C4-2B (cell line): ENCODE results near the gene TADA2B.

Experiments
- H3K27ac ChIP-seq: fragments of 450-650 bp; 2 replicates; pipeline ENCODE4 v1.5.1; 2017
- ZFX ChIP-seq: fragments of 450-650 bp; IDR thresholded peaks from 2 replicates; pipeline ENCODE4 v1.6.1; 2017
- TF ChIP-seq, protein P1 (sequence below): fragments of 450-650 bp; conservative IDR thresholded peaks from 2 replicates; pipeline ENCODE4 v1.5.1; 2017; ENCODE audit warnings: mild to moderate bottlenecking

TADA2B gene

DNA sequence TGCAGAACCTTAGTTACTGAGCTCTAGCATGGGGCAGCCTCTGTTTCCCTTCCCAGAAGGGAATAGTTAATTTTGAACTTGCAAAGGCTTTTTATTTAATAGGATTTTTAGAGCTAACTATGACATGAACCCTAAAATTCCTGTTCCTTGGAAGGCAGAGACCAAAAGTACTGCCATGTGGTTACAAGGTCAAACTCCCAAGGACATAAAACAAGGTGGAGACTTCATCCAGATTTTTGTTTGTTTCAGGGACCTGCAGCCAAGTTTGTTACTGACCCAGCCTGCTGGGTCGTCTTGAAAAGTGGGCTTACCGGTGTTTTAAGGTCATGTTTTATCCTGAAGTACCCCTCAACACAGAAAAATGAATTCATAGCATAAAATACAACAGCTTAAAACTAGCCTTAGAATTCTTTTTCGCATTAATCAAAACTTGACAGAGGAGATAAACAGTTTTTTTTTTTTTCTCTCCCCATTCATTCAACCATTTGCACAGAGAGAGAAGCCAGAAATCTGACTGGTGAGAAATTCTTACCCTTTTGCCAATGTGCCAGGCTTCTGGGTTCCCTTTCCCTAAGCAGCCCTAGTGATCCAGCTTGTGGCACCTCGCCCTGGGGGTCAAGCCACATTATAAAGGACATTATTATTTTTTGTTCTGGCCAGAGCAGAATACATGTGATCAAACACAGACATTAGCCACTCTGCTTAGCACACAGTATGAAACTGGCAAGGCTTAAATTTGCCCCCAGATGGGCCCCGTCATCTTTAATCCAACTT, 46.2 kb downstream of the TADA2B start:
- no peak overlapping the region for H3K27ac ChIP-seq
- TF ChIP-seq ZFX = no peak
- TF ChIP-seq, protein P1, sequence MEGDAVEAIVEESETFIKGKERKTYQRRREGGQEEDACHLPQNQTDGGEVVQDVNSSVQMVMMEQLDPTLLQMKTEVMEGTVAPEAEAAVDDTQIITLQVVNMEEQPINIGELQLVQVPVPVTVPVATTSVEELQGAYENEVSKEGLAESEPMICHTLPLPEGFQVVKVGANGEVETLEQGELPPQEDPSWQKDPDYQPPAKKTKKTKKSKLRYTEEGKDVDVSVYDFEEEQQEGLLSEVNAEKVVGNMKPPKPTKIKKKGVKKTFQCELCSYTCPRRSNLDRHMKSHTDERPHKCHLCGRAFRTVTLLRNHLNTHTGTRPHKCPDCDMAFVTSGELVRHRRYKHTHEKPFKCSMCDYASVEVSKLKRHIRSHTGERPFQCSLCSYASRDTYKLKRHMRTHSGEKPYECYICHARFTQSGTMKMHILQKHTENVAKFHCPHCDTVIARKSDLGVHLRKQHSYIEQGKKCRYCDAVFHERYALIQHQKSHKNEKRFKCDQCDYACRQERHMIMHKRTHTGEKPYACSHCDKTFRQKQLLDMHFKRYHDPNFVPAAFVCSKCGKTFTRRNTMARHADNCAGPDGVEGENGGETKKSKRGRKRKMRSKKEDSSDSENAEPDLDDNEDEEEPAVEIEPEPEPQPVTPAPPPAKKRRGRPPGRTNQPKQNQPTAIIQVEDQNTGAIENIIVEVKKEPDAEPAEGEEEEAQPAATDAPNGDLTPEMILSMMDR = no peak

DNA sequence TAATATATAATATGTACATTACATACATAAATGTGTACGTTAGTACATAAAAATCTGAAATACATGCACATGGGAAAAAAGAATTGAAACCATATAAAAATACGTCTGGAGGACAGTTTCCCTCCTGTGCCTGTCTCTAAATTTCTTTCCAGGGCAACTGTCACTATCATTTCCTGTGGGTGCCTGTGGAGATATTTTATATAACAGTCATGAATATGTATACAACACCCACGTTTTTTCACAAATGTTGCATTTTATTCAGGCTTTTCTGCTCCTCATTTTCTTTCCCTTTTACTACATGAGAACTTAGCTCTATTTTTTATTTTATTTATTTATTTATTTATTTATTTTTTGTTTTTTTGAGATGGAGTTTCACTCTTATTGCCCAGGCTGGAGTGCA, 48.9 kb downstream of the TADA2B start:
- H3K27ac ChIP-seq = no peak overlapping the region
- TF ChIP-seq, protein P1 = no peak
- no peak for TF ChIP-seq ZFX

DNA sequence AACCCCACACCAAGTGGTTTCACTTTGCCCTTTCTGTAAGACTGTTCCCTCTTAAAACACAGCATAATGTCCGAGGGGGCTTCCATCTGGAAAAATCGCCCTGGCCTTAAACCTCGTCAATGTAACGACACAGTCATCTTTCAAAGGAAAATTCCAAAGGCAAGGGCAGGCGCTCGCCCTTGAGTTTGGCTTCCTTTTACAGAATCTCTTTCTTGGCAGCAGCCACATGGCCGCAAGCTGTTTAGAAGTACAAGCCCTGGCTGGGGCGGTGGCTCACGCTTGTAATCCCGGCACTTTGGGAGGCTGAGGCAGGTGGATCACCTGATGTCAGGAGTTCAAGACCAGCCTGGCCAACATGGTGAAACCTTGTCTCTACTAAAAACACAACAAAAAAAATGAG, 51.7 kb downstream of the TADA2B start:
- TF ChIP-seq, protein P1 = no peak
- no peak for TF ChIP-seq ZFX
- no peak overlapping the region for H3K27ac ChIP-seq

DNA sequence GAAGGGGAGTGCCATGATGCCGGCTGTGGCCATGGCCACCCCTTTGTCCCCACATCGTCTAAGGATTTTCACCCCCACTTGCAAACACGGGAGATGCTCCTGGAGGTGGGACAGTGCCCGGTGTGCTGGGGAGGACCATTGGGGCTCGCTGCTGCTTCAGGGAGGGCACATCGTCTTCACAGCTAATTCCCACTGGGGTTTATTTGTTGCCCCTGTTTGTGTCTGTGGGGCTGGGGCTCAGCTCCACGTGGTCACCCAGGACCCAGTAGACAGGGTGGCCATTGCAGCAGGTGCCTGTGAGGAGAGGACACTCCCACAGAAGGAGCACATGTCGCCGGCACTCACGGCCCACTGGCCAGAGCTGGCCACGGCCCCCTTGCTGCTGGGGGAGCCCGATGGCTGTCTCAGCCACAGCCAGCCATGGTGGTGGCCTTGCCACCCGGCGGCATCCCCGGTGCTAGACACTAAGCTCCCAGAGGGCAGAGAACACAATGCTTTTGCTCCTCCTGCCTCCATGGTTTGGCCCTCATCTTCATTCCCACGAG, 52.5 kb downstream of the TADA2B start:
- no peak overlapping the region for H3K27ac ChIP-seq
- TF ChIP-seq ZFX = no peak

DNA sequence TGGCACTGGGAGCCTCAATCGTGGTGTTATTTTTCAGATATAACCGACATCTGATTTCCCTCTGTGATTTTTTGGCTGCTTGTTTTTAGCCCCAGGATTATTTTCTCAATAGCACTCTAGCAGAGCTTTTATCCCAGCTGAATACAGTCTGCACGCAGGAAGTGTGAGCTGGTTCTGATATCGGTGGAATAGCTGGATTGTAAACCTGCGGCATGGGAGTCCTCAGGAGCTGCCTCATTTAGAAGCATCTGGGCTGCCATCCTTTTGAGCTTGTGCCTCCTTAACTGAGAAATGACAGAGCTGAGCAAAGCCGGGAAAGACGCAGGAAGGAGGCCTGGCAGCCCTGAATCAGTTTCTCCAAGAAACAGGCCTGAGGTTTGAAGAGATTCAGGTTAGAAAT, 53.1 kb downstream of the TADA2B start:
- H3K27ac ChIP-seq = no peak overlapping the region
- TF ChIP-seq ZFX = no peak
- TF ChIP-seq, protein P1 = no peak

DNA sequence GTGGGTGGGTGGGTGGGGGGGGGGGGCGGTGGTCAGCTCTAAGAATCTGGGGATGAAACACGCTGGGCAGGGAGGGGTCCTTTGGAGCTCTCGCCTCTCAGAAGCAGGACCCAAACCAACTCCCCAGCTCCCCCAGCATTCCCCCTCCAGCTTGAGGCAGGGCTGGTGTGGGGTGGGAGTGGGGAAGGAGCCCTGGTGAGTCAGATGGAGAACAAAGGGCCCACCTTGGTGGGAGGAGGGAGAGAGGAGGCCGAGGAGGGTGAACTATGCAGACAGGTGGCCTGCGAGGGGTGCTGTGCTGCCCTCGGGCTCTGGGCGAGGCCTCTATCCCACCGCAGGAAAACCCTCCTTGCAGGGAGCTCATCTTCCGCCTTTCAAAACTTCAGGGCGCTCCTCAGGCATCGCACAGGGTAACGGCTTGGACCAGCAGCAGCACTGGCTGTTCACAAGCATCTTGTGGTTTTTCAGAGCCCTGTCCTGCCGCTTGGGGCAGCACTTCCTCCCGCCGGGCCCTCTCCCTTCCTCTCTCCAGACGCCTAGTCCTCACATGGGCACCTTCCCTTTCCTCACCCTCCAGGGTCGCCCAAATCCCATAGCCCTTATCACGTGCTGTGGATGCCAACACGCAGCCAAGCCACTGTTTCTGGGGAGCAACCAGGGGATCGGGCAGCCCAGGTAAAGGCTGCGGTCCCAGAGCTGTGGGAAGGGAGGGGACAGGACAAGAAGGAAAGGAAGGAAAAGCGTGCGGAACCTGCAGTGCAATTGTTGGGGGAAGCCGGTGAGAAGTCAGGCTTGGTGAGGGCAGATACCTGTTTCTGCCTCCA, 58.7 kb downstream of the TADA2B start:
- peak overlapping the region; percentile 73 for H3K27ac ChIP-seq
- no peak for TF ChIP-seq ZFX
- TF ChIP-seq, protein P1 = peak; percentile 82

DNA sequence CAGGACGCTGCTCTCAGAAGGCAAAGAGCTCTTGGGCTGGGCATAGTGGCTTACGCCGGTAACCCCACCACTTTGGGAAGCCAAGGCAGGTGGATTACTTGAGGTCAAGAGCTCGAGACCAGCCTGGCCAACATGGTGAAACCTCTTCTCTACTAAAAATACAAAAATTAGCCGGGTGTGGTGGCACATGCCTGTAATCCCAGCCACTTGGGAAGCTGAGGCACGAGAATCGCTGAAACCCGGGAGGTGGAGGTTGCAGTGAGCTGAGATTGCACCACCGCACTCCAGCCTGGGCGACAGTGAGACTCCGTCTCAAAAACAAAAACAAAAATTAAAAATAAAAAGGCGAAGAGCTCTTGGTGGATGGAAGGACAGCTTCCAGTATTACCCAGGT, 59.3 kb downstream of the TADA2B start:
- peak overlapping the region; percentile 73 for H3K27ac ChIP-seq

DNA sequence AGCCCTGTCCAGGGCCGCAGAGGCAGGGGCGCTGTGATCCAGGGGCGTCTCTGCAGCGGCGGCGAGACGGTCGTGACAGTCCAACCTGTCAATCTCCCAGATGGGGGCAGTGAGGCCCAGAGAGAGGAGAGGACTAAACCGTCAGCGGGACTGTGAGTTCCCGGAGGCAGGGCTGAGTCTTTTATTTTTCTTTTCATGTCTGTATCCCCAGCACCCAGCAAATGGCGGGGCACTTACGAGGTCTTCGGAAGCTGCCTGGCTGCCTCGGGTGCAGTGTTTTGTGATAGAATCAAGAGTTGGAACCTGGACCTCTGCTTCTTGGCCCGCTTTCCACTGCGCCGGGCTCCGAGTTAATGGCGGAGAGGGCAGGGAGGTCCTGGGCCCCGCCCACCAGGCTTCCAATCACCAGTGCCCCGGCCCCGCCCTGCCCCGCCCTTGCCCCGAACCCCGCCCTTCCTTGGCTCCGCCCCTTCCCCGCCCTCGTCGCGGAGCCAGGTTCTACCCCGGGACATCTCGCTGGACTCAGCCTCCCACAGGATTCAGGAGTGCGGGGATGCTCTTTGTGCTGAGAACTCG, 59.9 kb downstream of the TADA2B start:
- TF ChIP-seq, protein P1 = no peak
- TF ChIP-seq ZFX = peak; percentile 27; the same call in 1 of the 2 replicates

More for the DNA sequence above, 59.9 kb downstream of the TADA2B start:
- H3K27ac ChIP-seq = peak overlapping the region; percentile 73
